Left lobe of liver (tissue), 2 donors: ENCODE measurements around the gene PIK3R1. TPM values are rescaled to one million over a fixed set of nuclear protein-coding genes. Genes with fewer than 3 reads are reported as not detected.
"Not testable (repeated sequence)": the region's sequence is repeated elsewhere in the genome, so short reads cannot be mapped to it uniquely, and the experiment has no call there.

Source experiments
- ATAC-seq: fragments of 200-7000 bp; cut with Tn5 transposase; one replicate; pipeline ENCODE4 v1.9.1; 2020; ENCODE audit warnings: mild to moderate bottlenecking, moderate library complexity
- DNase-seq: peaks from one replicate; pipeline ENCODE4 v3.0.0-alpha.2; 2020; ENCODE audit warnings: low spot score
- total RNA-seq: library from RNA; stranded (reverse); gene quantifications from one replicate; pipeline ENCODE4 v1.2.1, GENCODE V29; 2021
- donor health status: DM: no; HTN: no; CAD: no; lungs with moderate emphysema.
- donor health status: DM: no; HTN: yes; CAD: no.

The PIK3R1 gene
- total RNA-seq, 1 donor from 2014 or later: 149 TPM

- DNase-seq (no peak), ATAC-seq (no peak)
Measured at GRCh38 chr5:68192679-68193060, 22.9 kb upstream of the PIK3R1 start.

- peak; percentile 41 for ATAC-seq
Measured at GRCh38 chr5:68193481-68194036, 22.0 kb upstream of the PIK3R1 start.

GRCh38 chr5:68194386-68194785 is 21.2 kb upstream of the PIK3R1 start:
- ATAC-seq (no peak), DNase-seq (no peak)

More at GRCh38 chr5:68193481-68194036, 22.0 kb upstream of the PIK3R1 start:
- DNase-seq: no peak

- DNase-seq: no peak
- ATAC-seq: no peak
Measured at GRCh38 chr5:68195137-68195536, 20.4 kb upstream of the PIK3R1 start.

- peak; percentile 43 for ATAC-seq
- DNase-seq: no peak
Measured at GRCh38 chr5:68196876-68197275, 18.7 kb upstream of the PIK3R1 start.

- ATAC-seq (no peak), DNase-seq (no peak)
Measured at GRCh38 chr5:68200288-68200687, 15.3 kb upstream of the PIK3R1 start.

- ATAC-seq, DNase-seq: not testable (repeated sequence)
Measured at GRCh38 chr5:68210654-68211053, 4.9 kb upstream of the PIK3R1 start.

- peak; percentile 39 for ATAC-seq
Measured at GRCh38 chr5:68214482-68215207, 911 bp upstream of the PIK3R1 start.

GRCh38 chr5:68215898-68216244 is 315 bp downstream of the PIK3R1 start:
- ATAC-seq (peak; percentile 25), DNase-seq (no peak)

More at GRCh38 chr5:68214482-68215207, 911 bp upstream of the PIK3R1 start:
- DNase-seq: no peak

- peak; percentile 63 for DNase-seq
- ATAC-seq: peak; percentile 18
Measured at GRCh38 chr5:68216245-68217046, 890 bp downstream of the PIK3R1 start.

- DNase-seq: no peak
- ATAC-seq: no peak
Measured at GRCh38 chr5:68217047-68217355, 1.4 kb downstream of the PIK3R1 start.

GRCh38 chr5:68217528-68217927 is 2.0 kb downstream of the PIK3R1 start:
- DNase-seq: no peak
- no peak for ATAC-seq

- DNase-seq (no peak), ATAC-seq (no peak)
Measured at GRCh38 chr5:68219161-68219816, 3.7 kb downstream of the PIK3R1 start.

- no peak for ATAC-seq
- no peak for DNase-seq
Measured at GRCh38 chr5:68220260-68220659, 4.7 kb downstream of the PIK3R1 start.

GRCh38 chr5:68220914-68221313 is 5.4 kb downstream of the PIK3R1 start:
- DNase-seq (no peak), ATAC-seq (no peak)

GRCh38 chr5:68221488-68221887 is 5.9 kb downstream of the PIK3R1 start:
- DNase-seq (no peak), ATAC-seq (no peak)

- ATAC-seq (peak; percentile 11), DNase-seq (peak; percentile 62)
Measured at GRCh38 chr5:68222310-68222709, 6.8 kb downstream of the PIK3R1 start.

GRCh38 chr5:68222824-68223354 is 7.3 kb downstream of the PIK3R1 start:
- ATAC-seq (no peak), DNase-seq (no peak)

- DNase-seq (no peak), ATAC-seq (no peak)
Measured at GRCh38 chr5:68223904-68224303, 8.3 kb downstream of the PIK3R1 start.

GRCh38 chr5:68224509-68225187 is 9.1 kb downstream of the PIK3R1 start:
- no peak for ATAC-seq
- no peak for DNase-seq
